Esophagus squamous epithelium (tissue), 4 donors: ENCODE measurements around the gene IFITM1.
"Not testable (repeated sequence)": the region's sequence is repeated elsewhere in the genome, so short reads cannot be mapped to it uniquely, and the experiment has no call there.

Experiments
- POLR2A ChIP-seq, 4 donors: fragments of 450-650 bp; IDR thresholded peaks; one replicate each; pipeline ENCODE4 v1.6.1; 2017; ENCODE audit warnings: antibody characterized with exemption in 4 of 4, mild to moderate bottlenecking in 4 of 4, moderate library complexity in 3 of 4
- TF ChIP-seq, protein P1 (sequence below), 6 experiments: fragments of 450-650 bp in 4 of 6; fragments of 200-600 bp in 2 of 6; sonication (generic) in 2 of 6; IDR thresholded peaks; one replicate each; pipeline ENCODE4 v1.5.1; 2016 to 2019; ENCODE audit warnings: antibody characterized with exemption in 6 of 6, mild to moderate bottlenecking in 4 of 6, moderate library complexity in 4 of 6

DNA sequence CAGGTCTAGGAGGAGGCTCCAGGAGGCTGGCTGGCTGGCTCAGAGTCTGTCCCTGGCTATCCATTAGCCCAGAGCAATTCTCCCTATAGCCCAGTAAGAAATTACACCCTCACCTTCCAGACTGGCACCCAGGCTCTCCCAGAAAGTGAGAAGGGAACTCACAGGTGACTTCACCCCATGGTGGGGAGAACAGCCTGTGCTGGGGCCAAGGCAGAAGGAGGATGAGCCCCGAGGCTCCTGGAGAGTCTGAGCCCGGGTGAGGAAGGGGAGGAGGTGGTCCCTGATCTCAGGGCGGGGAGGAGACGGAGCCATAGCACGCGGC lies 675 bp downstream of the IFITM1 start:
- TF ChIP-seq, protein P1, sequence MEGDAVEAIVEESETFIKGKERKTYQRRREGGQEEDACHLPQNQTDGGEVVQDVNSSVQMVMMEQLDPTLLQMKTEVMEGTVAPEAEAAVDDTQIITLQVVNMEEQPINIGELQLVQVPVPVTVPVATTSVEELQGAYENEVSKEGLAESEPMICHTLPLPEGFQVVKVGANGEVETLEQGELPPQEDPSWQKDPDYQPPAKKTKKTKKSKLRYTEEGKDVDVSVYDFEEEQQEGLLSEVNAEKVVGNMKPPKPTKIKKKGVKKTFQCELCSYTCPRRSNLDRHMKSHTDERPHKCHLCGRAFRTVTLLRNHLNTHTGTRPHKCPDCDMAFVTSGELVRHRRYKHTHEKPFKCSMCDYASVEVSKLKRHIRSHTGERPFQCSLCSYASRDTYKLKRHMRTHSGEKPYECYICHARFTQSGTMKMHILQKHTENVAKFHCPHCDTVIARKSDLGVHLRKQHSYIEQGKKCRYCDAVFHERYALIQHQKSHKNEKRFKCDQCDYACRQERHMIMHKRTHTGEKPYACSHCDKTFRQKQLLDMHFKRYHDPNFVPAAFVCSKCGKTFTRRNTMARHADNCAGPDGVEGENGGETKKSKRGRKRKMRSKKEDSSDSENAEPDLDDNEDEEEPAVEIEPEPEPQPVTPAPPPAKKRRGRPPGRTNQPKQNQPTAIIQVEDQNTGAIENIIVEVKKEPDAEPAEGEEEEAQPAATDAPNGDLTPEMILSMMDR (IDR thresholded peaks at IDR 0.05): not testable (repeated sequence)
- not testable (repeated sequence) for TF ChIP-seq POLR2A (IDR thresholded peaks at IDR 0.05)
